BJ (cell line): ENCODE results near the gene HLF. TPM values are rescaled to one million over a fixed set of nuclear protein-coding genes. Genes with fewer than 3 reads are reported as not detected.

Experiments
- CTCF ChIA-PET: fragments of 350-600 bp; formaldehyde crosslinking; extraction: SDS; loops from one replicate; lab custom pipeline; 2021; ENCODE audit warnings: antibody characterized with exemption, inconsistent platforms; lab: Yijun Ruan, JAX
- POLR2A ChIA-PET: fragments of 300-600 bp; sonication (Branson Sonifier 250); formaldehyde crosslinking; extraction: SDS; loops from one replicate; lab custom pipeline; 2021; ENCODE audit warnings: antibody characterized with exemption; lab: Charles Lee
- DNase-seq: peaks from one replicate; pipeline ENCODE4 v3.0.0-alpha.2; 2011; ENCODE audit warnings: low read depth
- H3K27me3 ChIP-seq: 2 replicates; pipeline ENCODE4 v1.6.0; 2011; ENCODE audit warnings: low read length; ENCODE audit not compliant: control insufficient read depth, insufficient read depth
- H3K36me3 ChIP-seq: 2 replicates; pipeline ENCODE4 v1.5.1; 2011; ENCODE audit warnings: low read length; ENCODE audit not compliant: control insufficient read depth, insufficient read depth
- H3K4me3 ChIP-seq: 2 replicates; pipeline ENCODE4 v1.5.1; 2011; ENCODE audit warnings: low read depth, mild to moderate bottlenecking, control low read depth, low read length
- polyA plus RNA-seq: library from polyadenylated mRNA; depleted of rRNA; stranded (reverse); fragments of >200 nt; gene quantifications from 2 replicates; pipeline ENCODE4 v1.2.3, GENCODE V29; 2011
- TF ChIP-seq, protein P1 (sequence below): IDR thresholded peaks from 2 replicates; pipeline ENCODE4 v1.5.1; 2011; ENCODE audit warnings: low read depth, mild to moderate bottlenecking, control low read depth, inconsistent platforms, low read length, moderate library complexity; ENCODE audit not compliant: insufficient read depth

HLF gene
- polyA plus RNA-seq, 1 experiment, result not detected

DNA sequence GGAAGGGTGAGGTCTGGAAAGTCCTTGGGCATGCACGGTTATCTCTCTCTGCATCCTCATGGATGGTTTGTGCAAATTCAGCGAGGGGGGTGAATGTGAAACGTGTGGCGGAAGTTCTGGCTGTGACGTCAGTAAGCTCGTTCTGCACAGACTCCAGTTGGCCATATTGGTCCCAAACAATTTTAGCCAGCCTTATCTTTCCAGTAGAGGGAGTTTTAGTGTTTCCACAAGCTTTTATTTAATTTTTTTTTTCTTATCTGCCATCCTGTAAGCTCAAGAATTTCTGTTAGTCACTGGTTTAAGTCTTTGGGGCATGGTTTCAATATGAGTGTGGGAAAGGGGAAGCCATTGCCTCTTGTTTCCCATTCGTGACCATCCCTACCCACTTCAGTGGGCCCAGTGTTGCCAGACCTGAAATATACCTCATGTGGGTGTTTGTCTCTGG lies 39.0 kb downstream of the HLF start:
- ChIA-PET POLR2A (interaction anchor here (0.6 kb wide), 1 partner anchor 66 kb away, joined by 9 read pairs; no protein-coding TSS in a partner anchor), CTCF (interaction anchor here (0.7 to 4.0 kb wide), 9 partner anchors 9 to 324 kb away, joined by 3 to 19 read pairs (median 4); no protein-coding TSS in a partner anchor)
- no peak for DNase-seq

GRCh38 chr17:55304171-55304859 lies 39.6 kb downstream of the HLF start:
- Histone ChIP-seq H3K27me3 (peaks cover 2% of the 10 kb centered on the region; the same call in 1 of the 2 replicates), H3K4me3 (no peak overlapping the region), H3K36me3 (no peaks in the 10 kb centered on the region)
- no peak for DNase-seq
- TF ChIP-seq, protein P1, sequence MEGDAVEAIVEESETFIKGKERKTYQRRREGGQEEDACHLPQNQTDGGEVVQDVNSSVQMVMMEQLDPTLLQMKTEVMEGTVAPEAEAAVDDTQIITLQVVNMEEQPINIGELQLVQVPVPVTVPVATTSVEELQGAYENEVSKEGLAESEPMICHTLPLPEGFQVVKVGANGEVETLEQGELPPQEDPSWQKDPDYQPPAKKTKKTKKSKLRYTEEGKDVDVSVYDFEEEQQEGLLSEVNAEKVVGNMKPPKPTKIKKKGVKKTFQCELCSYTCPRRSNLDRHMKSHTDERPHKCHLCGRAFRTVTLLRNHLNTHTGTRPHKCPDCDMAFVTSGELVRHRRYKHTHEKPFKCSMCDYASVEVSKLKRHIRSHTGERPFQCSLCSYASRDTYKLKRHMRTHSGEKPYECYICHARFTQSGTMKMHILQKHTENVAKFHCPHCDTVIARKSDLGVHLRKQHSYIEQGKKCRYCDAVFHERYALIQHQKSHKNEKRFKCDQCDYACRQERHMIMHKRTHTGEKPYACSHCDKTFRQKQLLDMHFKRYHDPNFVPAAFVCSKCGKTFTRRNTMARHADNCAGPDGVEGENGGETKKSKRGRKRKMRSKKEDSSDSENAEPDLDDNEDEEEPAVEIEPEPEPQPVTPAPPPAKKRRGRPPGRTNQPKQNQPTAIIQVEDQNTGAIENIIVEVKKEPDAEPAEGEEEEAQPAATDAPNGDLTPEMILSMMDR, result no peak
- CTCF ChIA-PET, result interaction anchor here (1.5 to 4.0 kb wide), 4 partner anchors 44 to 315 kb away, joined by 3 to 19 read pairs (median 4); no protein-coding TSS in a partner anchor
- POLR2A ChIA-PET, result no interaction called here

More for the DNA sequence above, 39.0 kb downstream of the HLF start:
- no peak overlapping the region for H3K4me3 ChIP-seq
- peaks cover 2% of the 10 kb centered on the region; the same call in 1 of the 2 replicates for H3K27me3 ChIP-seq
- TF ChIP-seq, protein P1, result peak; percentile 24; the same call in 1 of the 2 replicates
- no peaks in the 10 kb centered on the region for H3K36me3 ChIP-seq

GRCh38 chr17:55305321-55306087 lies 40.7 kb downstream of the HLF start:
- POLR2A ChIA-PET, result no interaction called here

GRCh38 chr17:55307879-55308278 lies 43.1 kb downstream of the HLF start:
- Histone ChIP-seq H3K36me3 (no peaks in the 10 kb centered on the region), H3K27me3 (0 out of 2 replicates have a peak, but pooled peaks cover 1% of the 10 kb centered on the region), H3K4me3 (no peak overlapping the region)
- TF ChIP-seq, protein P1, result no peak
- ChIA-PET CTCF (no interaction called here), POLR2A (no interaction called here)
- no peak for DNase-seq

More at GRCh38 chr17:55305321-55306087, 40.7 kb downstream of the HLF start:
- DNase-seq, result no peak
- peaks cover 2% of the 10 kb centered on the region; the same call in 1 of the 2 replicates for H3K27me3 ChIP-seq
- CTCF ChIA-PET, result interaction anchor here (4.0 kb wide), 1 partner anchor 43 kb away, joined by 19 read pairs; no protein-coding TSS in a partner anchor
- H3K36me3 ChIP-seq, result no peaks in the 10 kb centered on the region
- TF ChIP-seq, protein P1, result no peak
- H3K4me3 ChIP-seq, result no peak overlapping the region
